DND-41 (cell line): ENCODE results near the gene SOX9.

ENCODE experiments used
- ATAC-seq: fragments of 200-7000 bp; cut with Tn5 transposase; 3 replicates; pipeline ENCODE4 v1.9.1; 2021; ENCODE audit warnings: low read depth; ENCODE audit not compliant: insufficient read depth
- DNase-seq: peaks from one replicate; pipeline ENCODE4 v3.0.0-alpha.2; 2020
- H2AFZ ChIP-seq: 2 replicates; pipeline ENCODE4 v1.6.0; 2012; ENCODE audit warnings: low read depth, low read length
- H3K27ac ChIP-seq: 2 replicates; pipeline ENCODE4 v1.5.1; 2012; ENCODE audit warnings: low read length, inconsistent platforms
- H3K27me3 ChIP-seq: fragments of 200-600 bp; sonication (generic); 2 replicates; pipeline ENCODE4 v1.6.0; 2012; ENCODE audit warnings: low read length, mild to moderate bottlenecking, inconsistent platforms; ENCODE audit not compliant: insufficient read depth, poor library complexity
- H3K36me3 ChIP-seq: 2 replicates; pipeline ENCODE4 v1.5.1; 2012; ENCODE audit warnings: low read length, inconsistent platforms; ENCODE audit not compliant: insufficient read depth
- H3K4me1 ChIP-seq: 2 replicates; pipeline ENCODE4 v1.5.1; 2012; ENCODE audit warnings: mild to moderate bottlenecking, low read length; ENCODE audit not compliant: insufficient read depth
- H3K4me2 ChIP-seq: 2 replicates; pipeline ENCODE4 v1.6.0; 2012; ENCODE audit warnings: mild to moderate bottlenecking, moderate library complexity, low read length, inconsistent platforms; ENCODE audit not compliant: insufficient read depth
- H3K4me3 ChIP-seq, 2 experiments: fragments of 200-600 bp in 1 of 2; shearing (Covaris generic) in 1 of 2; 2 replicates each; pipeline ENCODE4 v1.5.1; 2012 to 2016; ENCODE audit warnings: inconsistent platforms in 2 of 2, low read length in 2 of 2, mild to moderate bottlenecking in 2 of 2, low read depth in 1 of 2, moderate library complexity in 1 of 2
- H3K79me2 ChIP-seq: 2 replicates; pipeline ENCODE4 v1.6.0; 2012; ENCODE audit warnings: low read length, inconsistent platforms; ENCODE audit not compliant: insufficient read depth
- H3K9ac ChIP-seq: 2 replicates; pipeline ENCODE4 v1.6.0; 2012; ENCODE audit warnings: low read depth, mild to moderate bottlenecking, inconsistent platforms, low read length, moderate library complexity
- H3K9me3 ChIP-seq: 2 replicates; pipeline ENCODE4 v1.5.1; 2012; ENCODE audit warnings: low read length, moderate library complexity, mild to moderate bottlenecking, inconsistent platforms; ENCODE audit not compliant: insufficient read depth, severe bottlenecking
- H4K20me1 ChIP-seq: 2 replicates; pipeline ENCODE4 v1.6.0; 2012; ENCODE audit warnings: low read length; ENCODE audit not compliant: insufficient read depth
- EZH2 ChIP-seq: IDR thresholded peaks from 3 replicates; pipeline ENCODE4 v1.6.1; 2012; ENCODE audit warnings: borderline replicate concordance, low read depth, mild to moderate bottlenecking, moderate library complexity, low read length, inconsistent platforms; ENCODE audit not compliant: severe bottlenecking
- TF ChIP-seq, protein P1 (sequence below): IDR thresholded peaks from 2 replicates; pipeline ENCODE4 v1.5.1; 2012; ENCODE audit warnings: borderline replicate concordance, low read length, moderate library complexity, mild to moderate bottlenecking; ENCODE audit not compliant: poor library complexity, severe bottlenecking; ENCODE audit errors: extremely low read depth

The SOX9 gene

GRCh38 chr17:72165867-72166439 lies 45.1 kb downstream of the SOX9 start:
- no peaks in the 10 kb centered on the region for H4K20me1 ChIP-seq
- no peak for ATAC-seq
- H3K27me3 ChIP-seq = peaks cover 1% of the 10 kb centered on the region
- no peak overlapping the region for H3K4me2 ChIP-seq
- H3K27ac ChIP-seq = no peak overlapping the region
- no peaks in the 10 kb centered on the region for H3K9me3 ChIP-seq
- no peak overlapping the region for H3K4me3 ChIP-seq
- no peak for TF ChIP-seq EZH2
- TF ChIP-seq, protein P1, sequence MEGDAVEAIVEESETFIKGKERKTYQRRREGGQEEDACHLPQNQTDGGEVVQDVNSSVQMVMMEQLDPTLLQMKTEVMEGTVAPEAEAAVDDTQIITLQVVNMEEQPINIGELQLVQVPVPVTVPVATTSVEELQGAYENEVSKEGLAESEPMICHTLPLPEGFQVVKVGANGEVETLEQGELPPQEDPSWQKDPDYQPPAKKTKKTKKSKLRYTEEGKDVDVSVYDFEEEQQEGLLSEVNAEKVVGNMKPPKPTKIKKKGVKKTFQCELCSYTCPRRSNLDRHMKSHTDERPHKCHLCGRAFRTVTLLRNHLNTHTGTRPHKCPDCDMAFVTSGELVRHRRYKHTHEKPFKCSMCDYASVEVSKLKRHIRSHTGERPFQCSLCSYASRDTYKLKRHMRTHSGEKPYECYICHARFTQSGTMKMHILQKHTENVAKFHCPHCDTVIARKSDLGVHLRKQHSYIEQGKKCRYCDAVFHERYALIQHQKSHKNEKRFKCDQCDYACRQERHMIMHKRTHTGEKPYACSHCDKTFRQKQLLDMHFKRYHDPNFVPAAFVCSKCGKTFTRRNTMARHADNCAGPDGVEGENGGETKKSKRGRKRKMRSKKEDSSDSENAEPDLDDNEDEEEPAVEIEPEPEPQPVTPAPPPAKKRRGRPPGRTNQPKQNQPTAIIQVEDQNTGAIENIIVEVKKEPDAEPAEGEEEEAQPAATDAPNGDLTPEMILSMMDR = no peak
- no peaks in the 10 kb centered on the region for H3K4me1 ChIP-seq
- no peak overlapping the region for H3K9ac ChIP-seq
- H3K79me2 ChIP-seq = no peaks in the 10 kb centered on the region
- H2AFZ ChIP-seq = no peak overlapping the region
- no peaks in the 10 kb centered on the region for H3K36me3 ChIP-seq
- DNase-seq = no peak

- H3K4me3 ChIP-seq = no peak overlapping the region
- TF ChIP-seq, protein P1 = no peak
- no peak for TF ChIP-seq EZH2
- ATAC-seq (no peak), DNase-seq (no peak)
- no peaks in the 10 kb centered on the region for H3K9me3 ChIP-seq
- no peaks in the 10 kb centered on the region for H3K4me1 ChIP-seq
- H3K9ac ChIP-seq = no peak overlapping the region
- H3K36me3 ChIP-seq = no peaks in the 10 kb centered on the region
- H4K20me1 ChIP-seq = no peaks in the 10 kb centered on the region
- H3K4me2 ChIP-seq = no peak overlapping the region
- peaks cover 5% of the 10 kb centered on the region for H3K27me3 ChIP-seq
- no peak overlapping the region for H2AFZ ChIP-seq
- no peak overlapping the region for H3K27ac ChIP-seq
- no peaks in the 10 kb centered on the region for H3K79me2 ChIP-seq
These were observed 46.8 kb downstream of the SOX9 start for GRCh38 chr17:72167593-72167992.

GRCh38 chr17:72169823-72170222 lies 49.0 kb downstream of the SOX9 start:
- no peak overlapping the region for H3K9ac ChIP-seq
- H3K4me3 ChIP-seq = no peak overlapping the region
- H3K36me3 ChIP-seq = no peaks in the 10 kb centered on the region
- no peaks in the 10 kb centered on the region for H3K4me1 ChIP-seq
- no peaks in the 10 kb centered on the region for H4K20me1 ChIP-seq
- H3K9me3 ChIP-seq = no peaks in the 10 kb centered on the region
- no peak overlapping the region for H2AFZ ChIP-seq
- H3K27me3 ChIP-seq = peaks cover 8% of the 10 kb centered on the region
- H3K79me2 ChIP-seq = no peaks in the 10 kb centered on the region
- ATAC-seq (no peak), DNase-seq (no peak)
- no peak overlapping the region for H3K27ac ChIP-seq
- no peak for TF ChIP-seq EZH2
- TF ChIP-seq, protein P1 = no peak
- H3K4me2 ChIP-seq = no peak overlapping the region
